IPS-18c (cell line): Measurements from ENCODE around the gene ZNF14.
A peak's percentile ranks its signal among the peaks of the same experiment; 100 is the strongest.
"Not testable (repeated sequence)": the region's sequence is repeated elsewhere in the genome, so short reads cannot be mapped to it uniquely, and the experiment has no call there.

Experiments used
- H3K4me3 ChIP-seq: 2 replicates; pipeline ENCODE4 v1.7.0; 2013; ENCODE audit warnings: low read depth, mild to moderate bottlenecking, low read length, moderate library complexity; ENCODE audit not compliant: insufficient read depth
- H3K9me3 ChIP-seq: one replicate; pipeline ENCODE4 v1.6.1; 2013; ENCODE audit warnings: mild to moderate bottlenecking, low read length, moderate library complexity; ENCODE audit not compliant: control insufficient read depth, insufficient read depth

ZNF14 gene

DNA sequence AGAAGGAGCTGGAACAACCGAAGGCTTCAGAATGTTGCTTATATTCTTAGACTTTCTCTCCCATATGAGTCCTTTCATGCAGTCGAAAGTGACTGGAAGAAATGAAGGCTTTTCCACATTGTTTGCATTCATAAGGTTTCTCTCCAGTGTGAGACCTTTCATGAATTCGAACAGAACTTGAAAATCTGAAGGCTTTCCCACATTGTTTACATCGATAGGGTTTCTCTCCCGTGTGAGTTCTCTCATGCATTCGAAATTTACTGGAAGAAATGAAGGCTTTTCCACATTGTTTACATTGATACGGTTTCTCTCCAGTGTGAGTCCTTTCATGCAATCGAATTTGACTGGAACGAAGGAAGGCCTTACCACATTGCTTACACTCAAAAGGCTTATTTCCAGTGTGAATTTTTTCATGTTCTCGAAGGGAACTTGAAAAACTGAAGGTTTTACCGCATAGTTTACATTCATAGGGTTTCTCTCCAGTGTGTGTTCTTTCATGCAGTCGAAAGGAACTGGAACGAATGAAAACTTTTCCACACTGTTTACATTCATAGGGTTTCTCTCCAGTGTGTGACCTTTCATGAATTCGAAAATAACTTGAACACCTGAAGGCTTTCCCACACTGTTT, 21.5 kb downstream of the ZNF14 start:
- H3K4me3 ChIP-seq = no peak overlapping the region; the same call in 1 of the 2 replicates
- peaks cover 38% of the 10 kb centered on the region for H3K9me3 ChIP-seq

DNA sequence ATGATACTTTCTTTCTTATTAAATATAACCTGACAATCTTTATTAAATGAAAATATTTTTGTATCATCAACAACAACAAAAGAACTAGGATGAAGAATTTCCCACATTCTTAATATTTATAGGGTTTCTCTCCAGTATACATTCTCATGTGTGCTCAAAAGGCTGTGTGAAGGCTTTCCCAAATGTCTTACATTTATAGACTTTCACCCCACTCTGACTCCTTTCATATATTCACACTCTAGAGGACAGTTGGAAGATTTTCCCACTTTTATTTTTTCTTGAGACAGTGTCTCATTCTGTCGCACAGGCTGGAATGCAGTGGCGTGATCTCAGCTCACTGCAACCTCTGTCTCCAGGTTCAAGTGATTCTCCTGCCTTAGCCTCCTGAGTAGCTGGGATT, 22.4 kb downstream of the ZNF14 start:
- H3K9me3 ChIP-seq = peaks cover 31% of the 10 kb centered on the region
- H3K4me3 ChIP-seq = no peak overlapping the region

DNA sequence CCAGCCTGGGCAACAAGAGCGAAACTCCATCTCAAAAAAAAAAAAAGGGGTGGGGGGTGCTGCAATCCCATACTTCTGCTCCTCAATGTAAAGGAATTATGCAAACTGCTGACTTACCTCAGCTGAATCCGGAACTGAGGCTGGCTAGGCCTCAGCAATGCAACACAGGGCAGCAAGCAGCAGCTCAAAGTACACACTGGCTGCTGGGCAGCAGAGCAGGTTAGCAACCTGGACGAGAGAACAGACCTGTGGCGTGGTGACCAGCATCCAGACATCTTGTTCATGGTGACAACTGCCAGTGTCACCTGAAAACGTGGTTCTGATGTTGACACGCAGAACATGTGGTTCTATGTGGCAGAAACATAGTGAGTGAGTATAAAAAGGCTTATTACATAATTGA, 28.1 kb downstream of the ZNF14 start:
- H3K9me3 ChIP-seq = peaks cover 15% of the 10 kb centered on the region

DNA sequence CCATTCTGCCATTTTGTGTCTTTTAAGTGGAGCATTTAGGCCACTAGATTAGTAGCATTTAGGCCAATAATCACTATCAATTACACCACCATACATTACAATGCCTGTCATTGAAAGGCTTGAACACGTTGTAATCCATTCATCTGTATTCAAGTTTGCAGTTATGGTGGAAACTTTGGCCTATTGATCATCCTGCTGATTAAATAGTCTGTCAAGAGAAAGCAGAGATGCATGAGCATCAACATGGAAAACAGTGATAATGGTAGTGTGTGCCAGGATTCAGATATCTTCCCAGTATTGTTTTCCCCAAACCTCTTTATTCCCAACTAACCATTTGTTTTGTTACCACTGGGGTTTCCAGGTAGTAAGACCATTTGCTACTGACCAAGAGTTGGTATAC, 32.4 kb downstream of the ZNF14 start:
- H3K4me3 ChIP-seq, H3K9me3 ChIP-seq: not testable (repeated sequence)

More for the DNA sequence above, 28.1 kb downstream of the ZNF14 start:
- no peak overlapping the region; the same call in 1 of the 2 replicates for H3K4me3 ChIP-seq

GRCh38 chr19:19697589-19697988, 35.3 kb downstream of the ZNF14 start:
- Histone ChIP-seq H3K4me3 (no peak overlapping the region), H3K9me3 (peaks cover 2% of the 10 kb centered on the region)

DNA sequence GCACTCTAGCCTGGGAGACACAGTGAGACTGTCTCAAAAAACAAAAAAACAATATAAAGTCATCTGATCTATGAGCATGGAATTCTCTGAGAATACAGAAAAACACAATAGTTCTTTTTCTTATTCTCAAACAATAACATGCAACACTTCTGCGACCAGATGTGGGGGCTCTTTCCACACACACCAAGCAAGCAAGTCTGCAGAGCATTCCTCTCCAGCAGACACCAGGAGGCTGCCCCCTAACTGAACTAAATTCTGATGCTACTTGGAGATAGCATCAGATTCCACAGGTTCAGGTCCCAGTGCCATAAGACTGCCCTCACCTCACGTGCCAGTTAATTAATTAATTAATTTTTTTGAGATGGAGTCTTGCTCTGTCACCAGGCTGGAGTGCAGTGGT, 36.5 kb downstream of the ZNF14 start:
- Histone ChIP-seq H3K9me3 (peaks cover 2% of the 10 kb centered on the region), H3K4me3 (no peak overlapping the region)

- H3K4me3 ChIP-seq = no peak overlapping the region
- H3K9me3 ChIP-seq = no peaks in the 10 kb centered on the region
Measured at GRCh38 chr19:19691683-19692082, 41.2 kb downstream of the ZNF14 start.

GRCh38 chr19:19689023-19689422, 43.9 kb downstream of the ZNF14 start:
- not testable (repeated sequence) for H3K4me3 ChIP-seq, H3K9me3 ChIP-seq

- no peak overlapping the region for H3K4me3 ChIP-seq
- H3K9me3 ChIP-seq = peaks cover 2% of the 10 kb centered on the region
Measured at GRCh38 chr19:19687090-19687489, 45.8 kb downstream of the ZNF14 start.

DNA sequence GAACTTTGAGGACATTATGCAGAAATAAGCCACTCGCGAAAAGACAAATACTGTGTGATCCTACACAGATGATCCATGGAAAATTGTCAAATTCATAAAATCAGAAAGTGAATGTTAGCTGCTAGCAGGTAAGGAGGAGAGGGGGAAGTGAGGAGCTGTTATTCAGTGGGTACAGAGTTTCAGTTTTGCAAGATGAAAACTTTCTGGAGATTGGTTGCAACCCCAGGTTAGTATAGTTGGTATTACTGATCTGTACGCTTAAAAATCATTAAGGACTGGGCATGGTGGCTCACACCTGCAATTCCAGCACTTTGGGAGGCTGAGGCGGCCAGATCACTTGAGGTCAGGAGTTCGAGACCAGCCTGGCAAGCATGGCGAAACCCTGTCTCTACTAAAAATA, 46.3 kb downstream of the ZNF14 start:
- Histone ChIP-seq H3K4me3 (no peak overlapping the region), H3K9me3 (peaks cover 2% of the 10 kb centered on the region)

GRCh38 chr19:19686119-19686518, 46.8 kb downstream of the ZNF14 start:
- not testable (repeated sequence) for H3K4me3 ChIP-seq

GRCh38 chr19:19679176-19680073, 53.5 kb downstream of the ZNF14 start:
- H3K9me3 ChIP-seq = peaks cover 4% of the 10 kb centered on the region
- no peak overlapping the region for H3K4me3 ChIP-seq

More at GRCh38 chr19:19686119-19686518, 46.8 kb downstream of the ZNF14 start:
- not testable (repeated sequence) for H3K9me3 ChIP-seq

- no peak overlapping the region for H3K4me3 ChIP-seq
- peaks cover 4% of the 10 kb centered on the region for H3K9me3 ChIP-seq
Measured at GRCh38 chr19:19677579-19677978, 55.3 kb downstream of the ZNF14 start.

GRCh38 chr19:19674315-19674714, 58.6 kb downstream of the ZNF14 start:
- Histone ChIP-seq H3K4me3 (no peak overlapping the region), H3K9me3 (peaks cover 4% of the 10 kb centered on the region)

- Histone ChIP-seq H3K9me3 (no peaks in the 10 kb centered on the region), H3K4me3 (no peak overlapping the region)
Measured at GRCh38 chr19:19672816-19673215, 60.1 kb downstream of the ZNF14 start.

DNA sequence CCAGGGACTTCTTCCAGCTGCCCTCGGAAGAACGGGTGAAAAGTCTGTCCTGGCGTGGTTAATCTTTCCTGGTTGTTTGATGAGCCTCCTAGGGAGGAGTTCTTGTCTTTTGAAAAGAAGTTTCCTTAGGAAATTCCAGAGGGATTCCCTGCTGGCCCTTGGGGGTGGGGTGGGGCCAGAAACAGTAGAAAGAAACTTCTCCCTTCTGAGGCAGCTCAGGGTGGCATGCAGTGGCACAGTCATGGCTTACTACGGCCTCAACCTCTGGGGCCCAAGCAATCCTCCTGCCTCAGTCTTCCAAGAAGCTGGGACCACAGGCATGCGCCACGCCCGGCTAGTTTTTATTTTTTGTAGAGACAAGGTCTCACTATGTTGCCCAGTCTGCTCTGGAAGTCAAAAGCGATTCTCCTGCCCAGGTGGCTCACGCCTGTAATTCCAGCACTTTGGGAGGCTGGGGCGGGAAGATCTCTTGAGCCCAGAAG, 62.8 kb downstream of the ZNF14 start:
- Histone ChIP-seq H3K9me3 (no peaks in the 10 kb centered on the region), H3K4me3 (peak overlapping the region; percentile 89)

- peak within 1 kb of the TSS; percentile 89 for H3K4me3 ChIP-seq
- no peaks in the 10 kb centered on the region for H3K9me3 ChIP-seq
Measured at GRCh38 chr19:19668230-19669012, 64.5 kb downstream of the ZNF14 start, which contains the start of gene ZNF101. Gene ZNF101 (plus strand): TSS chr19:19668839. CDS start chr19:19668964, 125 bp downstream.
